ENCODE results near the gene POU2F1.
A peak's percentile ranks its signal among the peaks of the same experiment; 100 is the strongest.

Gene POU2F1

GRCh38 chr1:167220537-167221125 is at the start of gene POU2F1:
POU2F1 (plus strand) TSS chr1:167220886; CDS start chr1:167220898, 12 bp downstream.
- DNase-seq (ENCODE audit: low spot score), result peak; percentile 99

GRCh38 chr1:167171286-167171929 is 49.3 kb upstream of the POU2F1 start:
- no peak for DNase-seq (ENCODE audit: low spot score)

DNA sequence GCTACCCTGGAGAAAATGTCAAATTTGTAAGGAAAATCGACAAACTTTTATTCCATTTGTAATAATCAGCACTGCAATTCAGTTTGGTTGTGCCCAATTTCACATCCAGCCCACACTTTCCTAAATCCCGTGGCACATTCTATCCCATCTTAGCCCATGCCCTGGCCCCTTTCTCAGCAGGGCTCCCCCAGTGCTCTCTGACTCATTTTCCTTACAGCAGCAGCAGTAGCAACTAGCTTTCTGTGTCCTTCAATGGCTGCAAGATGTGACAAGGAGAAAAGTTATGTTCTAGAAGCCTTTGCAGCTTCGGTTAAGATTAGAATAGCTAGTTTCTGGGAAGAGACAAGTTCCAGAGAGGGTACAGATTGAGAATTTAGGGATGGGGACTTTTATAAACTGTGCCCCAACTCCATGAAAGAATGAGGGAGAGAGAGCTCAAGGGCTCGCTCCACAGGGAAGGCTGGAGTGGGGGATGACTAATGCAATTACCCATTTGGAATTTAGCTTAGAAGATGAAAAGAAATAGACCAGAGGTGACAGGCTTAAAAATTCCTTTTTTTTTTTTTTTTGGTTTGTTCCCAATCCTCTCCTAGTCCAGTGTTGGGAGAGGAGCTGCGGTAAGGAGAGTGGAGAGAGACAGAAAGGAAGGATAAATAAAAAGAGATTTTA is 47.0 kb upstream of the POU2F1 start:
- no peak for DNase-seq (ENCODE audit: low spot score)

- DNase-seq (ENCODE audit: low spot score), result no peak
These were observed 44.8 kb upstream of the POU2F1 start for GRCh38 chr1:167175901-167176300.

GRCh38 chr1:167178831-167179230 is 41.9 kb upstream of the POU2F1 start:
- DNase-seq (ENCODE audit: low spot score), result no peak

GRCh38 chr1:167182571-167183320 is 37.9 kb upstream of the POU2F1 start:
- no peak for DNase-seq (ENCODE audit: low spot score)

DNA sequence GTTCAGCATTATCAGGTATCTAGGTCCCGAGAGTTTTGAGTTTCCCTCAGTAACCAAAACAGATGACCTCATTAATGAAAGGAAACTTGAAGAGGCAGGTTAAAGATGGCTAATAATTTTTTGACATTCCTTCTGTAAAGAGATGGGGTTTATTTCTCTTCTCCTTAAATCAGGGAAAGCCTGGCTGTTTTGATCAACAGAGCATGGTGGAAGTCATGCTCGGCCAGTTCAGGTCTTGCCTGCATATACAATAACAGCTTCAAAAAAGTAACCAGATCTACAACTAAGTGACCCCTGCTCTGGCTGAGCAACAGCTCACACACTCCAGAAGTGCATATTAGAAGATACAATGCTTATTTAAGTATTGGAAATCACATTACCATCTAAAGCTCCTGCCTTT is 36.6 kb upstream of the POU2F1 start:
- no peak for DNase-seq (ENCODE audit: low spot score)

DNA sequence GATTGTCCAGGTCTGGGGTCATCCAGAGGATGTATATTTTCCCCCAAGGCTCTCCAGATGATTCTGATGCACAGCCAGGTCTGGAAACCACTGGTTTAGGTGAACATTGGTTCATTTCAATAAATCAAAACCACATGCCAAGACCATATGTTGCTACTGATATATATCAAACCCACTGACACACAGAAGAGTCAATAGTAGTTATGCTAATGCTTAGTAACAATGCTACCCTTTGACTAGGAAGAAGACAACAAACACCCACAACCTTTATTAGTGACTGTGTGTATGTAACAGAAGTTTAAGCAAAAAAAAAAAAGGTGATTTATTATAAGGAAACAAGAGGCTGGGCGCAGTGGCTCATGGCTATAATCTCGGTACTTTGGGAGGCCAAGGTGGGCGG is 35.6 kb upstream of the POU2F1 start:
- DNase-seq (ENCODE audit: low spot score), result no peak

GRCh38 chr1:167185974-167186657 is 34.6 kb upstream of the POU2F1 start:
- DNase-seq (ENCODE audit: low spot score), result no peak

DNA sequence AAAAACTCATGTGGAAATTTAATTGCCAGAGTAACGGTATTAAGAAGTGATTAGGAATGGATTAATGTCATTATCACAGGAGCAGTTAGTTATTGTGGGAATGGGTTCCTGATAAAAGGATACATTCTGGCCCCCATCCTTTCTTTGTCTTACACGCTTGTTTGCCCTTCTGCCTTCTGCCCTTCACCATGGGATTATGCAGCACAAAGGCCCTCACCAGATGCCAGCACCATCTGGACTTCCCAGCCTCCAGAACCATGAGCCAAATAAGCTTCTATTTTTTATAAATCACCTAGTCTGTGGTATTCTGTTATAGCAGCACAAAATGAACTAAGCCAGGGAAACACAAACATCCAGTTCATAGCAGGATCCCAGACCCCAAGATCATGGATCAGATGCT is 33.9 kb upstream of the POU2F1 start:
- no peak for DNase-seq (ENCODE audit: low spot score)

GRCh38 chr1:167190747-167191237 is 29.9 kb upstream of the POU2F1 start:
- DNase-seq (ENCODE audit: low spot score), result no peak

DNA sequence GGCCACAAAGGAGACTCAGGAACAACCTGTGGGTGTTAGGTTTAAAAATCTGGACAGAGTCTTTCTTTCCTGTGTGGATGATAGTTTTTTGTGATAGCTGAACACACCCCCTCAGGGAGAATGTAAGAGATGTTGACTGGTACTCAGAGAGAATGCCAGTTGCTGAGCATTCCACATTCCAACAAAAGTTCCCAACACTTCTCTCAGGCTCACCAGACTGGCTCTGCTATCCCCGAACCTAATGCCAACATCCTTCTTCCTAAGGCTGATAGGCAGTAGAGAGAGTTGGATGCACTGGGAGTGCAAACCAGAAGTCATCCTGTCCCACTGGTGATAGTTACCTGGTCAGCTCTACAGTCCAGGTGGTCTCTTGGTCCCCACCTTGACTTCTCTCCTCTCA is 28.7 kb upstream of the POU2F1 start:
- no peak for DNase-seq (ENCODE audit: low spot score)

DNA sequence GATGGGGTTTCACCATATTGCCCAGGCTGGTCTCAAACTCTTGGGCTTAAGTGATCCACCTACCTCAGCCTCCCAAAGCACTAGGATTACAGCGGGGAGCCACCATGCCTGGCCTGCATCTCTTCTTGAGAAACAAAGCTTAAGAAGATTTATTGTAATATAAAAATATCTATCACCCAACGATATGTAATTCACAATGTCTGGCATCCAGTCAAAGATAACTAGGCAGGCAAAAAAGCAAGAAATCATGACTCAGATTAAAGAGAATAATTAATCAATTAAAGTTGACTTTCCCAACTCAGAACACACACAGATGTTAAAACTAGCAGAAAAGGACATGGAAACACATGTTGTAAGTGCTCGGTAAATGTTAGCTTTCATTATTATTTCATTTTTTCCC is 26.5 kb upstream of the POU2F1 start:
- DNase-seq (ENCODE audit: low spot score), result no peak

DNA sequence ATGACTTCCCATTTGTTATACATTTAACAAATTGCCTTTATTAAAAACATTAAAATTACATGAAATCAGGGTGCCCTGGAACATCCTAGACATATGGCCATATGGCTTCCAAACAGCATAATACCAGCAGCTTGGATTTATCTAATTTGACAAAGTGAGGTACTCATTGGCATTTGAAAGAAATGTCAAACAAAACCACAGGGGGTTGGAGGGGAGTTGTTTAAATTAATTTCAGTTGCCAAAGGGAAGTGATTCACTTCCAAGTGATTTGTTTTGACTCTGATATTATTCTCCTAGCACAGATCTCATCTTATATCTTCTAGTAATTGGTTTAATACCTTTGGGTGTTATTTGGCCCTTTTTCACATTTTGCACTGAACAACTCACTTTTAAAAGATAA is 24.5 kb upstream of the POU2F1 start:
- DNase-seq (ENCODE audit: low spot score), result no peak

GRCh38 chr1:167197236-167197635 is 23.4 kb upstream of the POU2F1 start:
- DNase-seq (ENCODE audit: low spot score), result no peak

- DNase-seq (ENCODE audit: low spot score), result no peak
These were observed 23.0 kb upstream of the POU2F1 start for GRCh38 chr1:167197692-167198091.

- DNase-seq (ENCODE audit: low spot score), result no peak
These were observed 22.1 kb upstream of the POU2F1 start for GRCh38 chr1:167198518-167199133.

DNA sequence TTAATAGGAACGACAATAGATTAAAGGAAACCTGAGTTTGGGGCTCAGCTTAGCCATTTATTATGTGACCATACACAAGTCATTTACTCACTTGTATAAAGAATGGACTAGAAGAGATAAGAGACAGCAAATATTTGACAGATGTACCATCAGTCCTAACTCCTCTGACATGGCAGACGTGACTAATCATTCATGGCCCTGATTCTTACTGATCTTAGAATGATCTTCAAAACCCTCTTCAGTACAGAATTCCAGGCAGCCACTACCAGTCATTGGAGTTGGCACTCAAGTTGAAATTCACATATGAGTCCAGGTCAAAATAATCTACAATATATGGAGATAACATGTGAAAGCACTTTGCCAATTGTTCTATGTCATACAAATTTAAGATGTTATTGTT is 21.0 kb upstream of the POU2F1 start:
- no peak for DNase-seq (ENCODE audit: low spot score)

DNA sequence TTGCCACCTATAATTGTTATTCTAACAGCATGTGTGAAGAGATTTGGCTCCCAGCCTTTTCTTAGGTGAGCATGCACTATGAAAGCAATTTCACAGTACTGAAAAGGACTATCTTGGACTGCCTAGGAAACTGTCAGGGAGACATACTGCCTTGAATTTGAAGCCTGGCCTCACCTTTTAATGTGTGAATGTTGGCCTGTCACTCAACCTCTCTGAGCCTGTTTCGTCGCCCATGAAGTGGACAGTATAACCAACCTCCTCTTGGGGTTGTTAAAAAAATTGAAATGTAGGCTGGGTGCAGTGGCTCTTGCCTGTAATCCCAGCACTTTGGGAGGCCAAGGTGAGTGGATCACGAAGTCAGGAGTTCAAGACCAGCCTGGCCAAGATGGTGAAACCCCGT is 20.4 kb upstream of the POU2F1 start:
- DNase-seq (ENCODE audit: low spot score), result no peak

GRCh38 chr1:167200749-167201148 is 19.9 kb upstream of the POU2F1 start:
- no peak for DNase-seq (ENCODE audit: low spot score)

GRCh38 chr1:167202049-167202448 is 18.6 kb upstream of the POU2F1 start:
- DNase-seq (ENCODE audit: low spot score), result no peak

Data from activated CD4-positive, alpha-beta T cell treated with anti-CD3 and anti-CD28 coated beads, Interleukin-2, Interleukin-4, amounts not matched to agents 100 ng/mL and 50 ng/mL, durations not matched to agents 16 hours and 8 hours (primary cell).